Ishikawa (cell line): ENCODE results near the gene LIMCH1.

Experiments
- EP300 ChIP-seq: IDR thresholded peaks from 2 replicates; pipeline ENCODE4 v1.6.1; 2012; ENCODE audit warnings: borderline replicate concordance
- MAX ChIP-seq: IDR thresholded peaks from 2 replicates; pipeline ENCODE4 v1.6.1; 2012
- RAD21 ChIP-seq: IDR thresholded peaks from 2 replicates; pipeline ENCODE4 v1.6.1; 2012; ENCODE audit warnings: low read depth
- TAF1 ChIP-seq: IDR thresholded peaks from 2 replicates; pipeline ENCODE4 v1.6.1; 2012; ENCODE audit warnings: low read depth, mild to moderate bottlenecking
- TEAD4 ChIP-seq: IDR thresholded peaks from 2 replicates; pipeline ENCODE4 v1.6.1; 2012
- YY1 ChIP-seq: IDR thresholded peaks from 2 replicates; pipeline ENCODE4 v1.6.1; 2012; ENCODE audit warnings: low read depth
- TF ChIP-seq, protein P1 (sequence below): IDR thresholded peaks from 2 replicates; pipeline ENCODE4 v1.6.1; 2012; ENCODE audit warnings: low read depth, mild to moderate bottlenecking

GRCh38 chr4:41646862-41647261 lies 108.9 kb downstream of the LIMCH1 start:
- TF ChIP-seq TEAD4, result no peak
- TF ChIP-seq, protein P1, sequence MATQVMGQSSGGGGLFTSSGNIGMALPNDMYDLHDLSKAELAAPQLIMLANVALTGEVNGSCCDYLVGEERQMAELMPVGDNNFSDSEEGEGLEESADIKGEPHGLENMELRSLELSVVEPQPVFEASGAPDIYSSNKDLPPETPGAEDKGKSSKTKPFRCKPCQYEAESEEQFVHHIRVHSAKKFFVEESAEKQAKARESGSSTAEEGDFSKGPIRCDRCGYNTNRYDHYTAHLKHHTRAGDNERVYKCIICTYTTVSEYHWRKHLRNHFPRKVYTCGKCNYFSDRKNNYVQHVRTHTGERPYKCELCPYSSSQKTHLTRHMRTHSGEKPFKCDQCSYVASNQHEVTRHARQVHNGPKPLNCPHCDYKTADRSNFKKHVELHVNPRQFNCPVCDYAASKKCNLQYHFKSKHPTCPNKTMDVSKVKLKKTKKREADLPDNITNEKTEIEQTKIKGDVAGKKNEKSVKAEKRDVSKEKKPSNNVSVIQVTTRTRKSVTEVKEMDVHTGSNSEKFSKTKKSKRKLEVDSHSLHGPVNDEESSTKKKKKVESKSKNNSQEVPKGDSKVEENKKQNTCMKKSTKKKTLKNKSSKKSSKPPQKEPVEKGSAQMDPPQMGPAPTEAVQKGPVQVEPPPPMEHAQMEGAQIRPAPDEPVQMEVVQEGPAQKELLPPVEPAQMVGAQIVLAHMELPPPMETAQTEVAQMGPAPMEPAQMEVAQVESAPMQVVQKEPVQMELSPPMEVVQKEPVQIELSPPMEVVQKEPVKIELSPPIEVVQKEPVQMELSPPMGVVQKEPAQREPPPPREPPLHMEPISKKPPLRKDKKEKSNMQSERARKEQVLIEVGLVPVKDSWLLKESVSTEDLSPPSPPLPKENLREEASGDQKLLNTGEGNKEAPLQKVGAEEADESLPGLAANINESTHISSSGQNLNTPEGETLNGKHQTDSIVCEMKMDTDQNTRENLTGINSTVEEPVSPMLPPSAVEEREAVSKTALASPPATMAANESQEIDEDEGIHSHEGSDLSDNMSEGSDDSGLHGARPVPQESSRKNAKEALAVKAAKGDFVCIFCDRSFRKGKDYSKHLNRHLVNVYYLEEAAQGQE, result no peak
- no peak for TF ChIP-seq RAD21
- no peak for TF ChIP-seq MAX
- TF ChIP-seq YY1, result no peak
- no peak for TF ChIP-seq EP300
- no peak for TF ChIP-seq TAF1
